ENCODE measurements around the gene GTF2IRD2. TPM values are rescaled to one million over a fixed set of nuclear protein-coding genes. Genes with fewer than 3 reads are reported as not detected.

Gene GTF2IRD2
- total RNA-seq, 1 donor from 2014 or later = 6.3 TPM

Other genes starting within 250 kb of the GTF2IRD2 start
- 119 TPM for gene GTF2I, start 193.9 kb downstream of the GTF2IRD2 start, total RNA-seq
- 1.0 TPM for gene NCF1, start 77.6 kb downstream of the GTF2IRD2 start, total RNA-seq
- gene CASTOR2, start 113.1 kb upstream of the GTF2IRD2 start, total RNA-seq = 2.4 TPM
- gene RCC1L, start 222.2 kb upstream of the GTF2IRD2 start, total RNA-seq = 35.5 TPM
- gene GTF2IRD2B, start 241.0 kb upstream of the GTF2IRD2 start, total RNA-seq = 30.0 TPM

All from left lobe of liver (tissue), 1 donor.